KBM-7 (cell line): Measurements from ENCODE around the gene BACH1.
"Not testable (repeated sequence)": the region's sequence is repeated elsewhere in the genome, so short reads cannot be mapped to it uniquely, and the experiment has no call there.

Experiments
- DNase-seq: peaks from one replicate; pipeline ENCODE4 v3.0.0-alpha.2; 2015
- in situ Hi-C: fragments of 300-500 bp; cut with MboI; formaldehyde crosslinking; loops from 2 replicates; pipeline ENCODE4 v1.14.3; 2020; ENCODE audit warnings: low sequenced_read_pairs, low pct_unique_long_range_greater_than_20kb, mixed read lengths

The BACH1 gene

GRCh38 chr21:29298348-29299045 lies at the start of gene BACH1:
Gene BACH1 (plus strand): TSS chr21:29298922. CDS start chr21:29321281, 22,359 bp downstream.
- DNase-seq = peak; percentile 80
- in situ Hi-C loops = no loop called here

GRCh38 chr21:29249289-29249688 lies 49.4 kb upstream of the BACH1 start:
- in situ Hi-C loops, DNase-seq: not testable (repeated sequence)

GRCh38 chr21:29250636-29251035 lies 48.1 kb upstream of the BACH1 start:
- in situ Hi-C loops = no loop called here
- no peak for DNase-seq

GRCh38 chr21:29253861-29254260 lies 44.9 kb upstream of the BACH1 start:
- DNase-seq, in situ Hi-C loops: not testable (repeated sequence)

GRCh38 chr21:29254550-29254949 lies 44.2 kb upstream of the BACH1 start:
- DNase-seq = no peak
- in situ Hi-C loops = no loop called here

GRCh38 chr21:29256126-29256910 lies 42.4 kb upstream of the BACH1 start:
- peak; percentile 47 for DNase-seq
- in situ Hi-C loops = no loop called here

- in situ Hi-C loops = no loop called here
- no peak for DNase-seq
Observed at GRCh38 chr21:29257701-29258100, 41.0 kb upstream of the BACH1 start.

- in situ Hi-C loops = no loop called here
- DNase-seq = no peak
Observed at GRCh38 chr21:29258626-29259338, 39.9 kb upstream of the BACH1 start.

GRCh38 chr21:29260461-29260860 lies 38.3 kb upstream of the BACH1 start:
- no peak for DNase-seq
- in situ Hi-C loops = no loop called here

GRCh38 chr21:29261555-29262540 lies 36.9 kb upstream of the BACH1 start:
- no peak for DNase-seq
- in situ Hi-C loops = no loop called here

- in situ Hi-C loops = no loop called here
- DNase-seq = no peak
Observed at GRCh38 chr21:29264721-29265120, 34.0 kb upstream of the BACH1 start.

GRCh38 chr21:29265690-29266479 lies 32.8 kb upstream of the BACH1 start:
- DNase-seq = no peak
- in situ Hi-C loops = no loop called here

- in situ Hi-C loops = no loop called here
- DNase-seq = no peak
Observed at GRCh38 chr21:29267666-29268065, 31.1 kb upstream of the BACH1 start.

GRCh38 chr21:29271927-29272333 lies 26.8 kb upstream of the BACH1 start:
- in situ Hi-C loops = no loop called here
- DNase-seq = no peak

- DNase-seq = no peak
- in situ Hi-C loops = no loop called here
Observed at GRCh38 chr21:29277442-29277841, 21.3 kb upstream of the BACH1 start.

- in situ Hi-C loops = no loop called here
- DNase-seq = no peak
Observed at GRCh38 chr21:29279558-29279957, 19.2 kb upstream of the BACH1 start.

- DNase-seq, in situ Hi-C loops: not testable (repeated sequence)
Observed at GRCh38 chr21:29281801-29282200, 16.9 kb upstream of the BACH1 start.

- in situ Hi-C loops = no loop called here
- peak; percentile 36 for DNase-seq
Observed at GRCh38 chr21:29287383-29287782, 11.3 kb upstream of the BACH1 start.
